Astrocyte of the cerebellum (primary cell): ENCODE results near the gene RECK.

Source experiments
- DNase-seq: peaks from one replicate; pipeline ENCODE4 v3.0.0-alpha.2; 2011; ENCODE audit warnings: low read depth
- H3K4me3 ChIP-seq: 2 replicates; pipeline ENCODE4 v1.5.1; 2011; ENCODE audit warnings: mild to moderate bottlenecking, low read depth, low read length, moderate library complexity
- CTCF ChIP-seq: IDR thresholded peaks from 2 replicates; pipeline ENCODE4 v1.5.1; 2012; ENCODE audit warnings: low read length, low read depth, moderate library complexity, mild to moderate bottlenecking; ENCODE audit errors: missing control alignments
- in situ Hi-C: cut with HindIII; loops from 2 replicates; pipeline ENCODE4 v1.10.0; 2017; ENCODE audit warnings: low sequenced_read_pairs

RECK gene

GRCh38 chr9:36169708-36170107 lies 133.0 kb downstream of the RECK start:
- no peak for TF ChIP-seq CTCF
- no peak for DNase-seq
- no peak overlapping the region for H3K4me3 ChIP-seq
- in situ Hi-C loops, result no loop called here

GRCh38 chr9:36170531-36170930 lies 133.8 kb downstream of the RECK start:
- DNase-seq, result no peak
- in situ Hi-C loops, result no loop called here
- no peak overlapping the region for H3K4me3 ChIP-seq
- no peak for TF ChIP-seq CTCF

- in situ Hi-C loops, result no loop called here
- H3K4me3 ChIP-seq, result no peak overlapping the region
- TF ChIP-seq CTCF, result no peak
- DNase-seq, result no peak
Observed at GRCh38 chr9:36173861-36174260, 137.1 kb downstream of the RECK start.
